ENCODE results near the gene FRMD4B. TPM values are rescaled to one million over a fixed set of nuclear protein-coding genes. Genes with fewer than 3 reads are reported as not detected.

FRMD4B gene
- total and polyA plus RNA-seq, 12 donors, result 5.5 to 165 (median 17.4) TPM

DNA sequence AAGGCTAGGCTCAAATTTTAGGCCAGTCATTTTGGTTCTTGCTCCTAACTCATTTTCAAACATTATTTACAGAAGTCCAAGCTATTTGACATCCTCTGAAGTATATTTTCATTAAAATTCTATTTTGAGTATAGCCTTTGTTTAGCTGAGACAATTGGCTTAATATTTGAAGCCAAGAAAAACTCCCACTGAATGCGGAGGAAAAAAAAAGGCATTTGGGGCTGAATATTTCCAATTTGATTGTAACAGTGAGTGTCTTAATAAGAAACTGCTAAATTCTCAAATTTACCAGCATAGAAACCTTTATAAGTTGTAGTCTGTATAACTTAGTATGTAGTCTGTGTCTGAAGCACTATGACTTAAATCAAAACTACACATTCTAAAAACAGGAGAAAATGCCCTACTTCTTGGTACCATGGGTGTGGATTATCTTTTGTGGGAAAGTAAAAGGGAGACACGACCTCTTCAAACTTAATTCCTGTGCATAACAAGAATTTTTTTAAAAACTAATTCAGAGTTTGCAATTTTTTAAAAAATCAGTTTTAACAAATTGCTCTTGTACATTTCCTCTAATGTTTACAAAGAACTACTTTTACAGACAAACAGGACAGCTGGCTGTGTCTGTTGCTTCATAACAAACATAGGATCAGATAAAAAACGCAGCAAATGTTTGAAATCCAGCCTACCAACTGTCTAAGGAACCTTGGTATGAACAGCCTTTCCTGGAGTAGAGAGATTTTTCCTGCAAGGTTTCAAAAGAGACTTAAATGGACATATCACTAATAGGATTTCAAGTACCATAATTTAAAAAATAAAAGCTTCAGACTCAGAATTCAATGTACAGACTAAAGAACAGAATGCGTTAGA, 210.8 kb downstream of the FRMD4B start:
- 72 to 76% (median 73%) methylated on average over 4 of the region's 4 CpGs for WGBS, 4 donors
- no peaks in the 10 kb centered on the region for H3K27me3 ChIP-seq
- H3K9me3 ChIP-seq (replicated peaks in 1 of 3), result no peaks in the 10 kb centered on the region
- no peaks in the 10 kb centered on the region for H3K4me1 ChIP-seq (replicated peaks in 1 of 2)
- TF ChIP-seq POLR2A (IDR thresholded peaks at IDR 0.05), result no peak
- TF ChIP-seq, protein P1, sequence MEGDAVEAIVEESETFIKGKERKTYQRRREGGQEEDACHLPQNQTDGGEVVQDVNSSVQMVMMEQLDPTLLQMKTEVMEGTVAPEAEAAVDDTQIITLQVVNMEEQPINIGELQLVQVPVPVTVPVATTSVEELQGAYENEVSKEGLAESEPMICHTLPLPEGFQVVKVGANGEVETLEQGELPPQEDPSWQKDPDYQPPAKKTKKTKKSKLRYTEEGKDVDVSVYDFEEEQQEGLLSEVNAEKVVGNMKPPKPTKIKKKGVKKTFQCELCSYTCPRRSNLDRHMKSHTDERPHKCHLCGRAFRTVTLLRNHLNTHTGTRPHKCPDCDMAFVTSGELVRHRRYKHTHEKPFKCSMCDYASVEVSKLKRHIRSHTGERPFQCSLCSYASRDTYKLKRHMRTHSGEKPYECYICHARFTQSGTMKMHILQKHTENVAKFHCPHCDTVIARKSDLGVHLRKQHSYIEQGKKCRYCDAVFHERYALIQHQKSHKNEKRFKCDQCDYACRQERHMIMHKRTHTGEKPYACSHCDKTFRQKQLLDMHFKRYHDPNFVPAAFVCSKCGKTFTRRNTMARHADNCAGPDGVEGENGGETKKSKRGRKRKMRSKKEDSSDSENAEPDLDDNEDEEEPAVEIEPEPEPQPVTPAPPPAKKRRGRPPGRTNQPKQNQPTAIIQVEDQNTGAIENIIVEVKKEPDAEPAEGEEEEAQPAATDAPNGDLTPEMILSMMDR (IDR thresholded peaks at IDR 0.05), result no peak
- DNase-seq, result no peak
- intact Hi-C loops (cut with DNase I), result no loop called here
- peaks cover 0 to 14% of the 10 kb centered on the region in 2 donors for H3K36me3 ChIP-seq (replicated peaks in 1 of 2)
- H3K27ac ChIP-seq, result no peak overlapping the region
- no peak overlapping the region for H3K4me3 ChIP-seq

DNA sequence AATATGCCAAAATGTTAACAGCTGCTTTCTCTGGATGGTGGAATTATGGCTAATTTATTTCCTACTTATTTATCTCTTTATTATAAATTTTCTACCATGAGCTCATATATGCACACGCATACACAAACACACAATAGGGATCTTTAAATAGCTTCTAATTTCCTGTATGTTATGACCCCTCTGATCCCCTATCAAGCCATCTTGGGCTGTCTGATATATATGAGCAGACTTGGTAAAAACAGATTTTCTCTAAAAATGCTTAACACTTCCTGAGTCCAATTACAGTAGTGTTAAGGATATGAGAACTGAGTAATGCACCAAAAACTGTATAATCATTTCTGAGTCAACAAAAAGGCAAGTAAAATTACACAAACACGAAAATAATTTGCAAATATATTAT, 211.4 kb downstream of the FRMD4B start:
- H3K36me3 ChIP-seq (replicated peaks in 1 of 2), result peaks cover 0 to 11% of the 10 kb centered on the region in 2 donors
- TF ChIP-seq POLR2A (IDR thresholded peaks at IDR 0.05), result no peak
- TF ChIP-seq, protein P1 (IDR thresholded peaks at IDR 0.05), result no peak
- DNase-seq, result no peak
- no peak overlapping the region for H3K27ac ChIP-seq
- intact Hi-C loops (cut with DNase I), result no loop called here
- H3K4me3 ChIP-seq, result no peak overlapping the region
- 65 to 73% (median 68%) methylated on average over 2 of the region's 2 CpGs for WGBS, 4 donors
- H3K27me3 ChIP-seq, result no peaks in the 10 kb centered on the region
- H3K4me1 ChIP-seq (replicated peaks in 1 of 2), result no peaks in the 10 kb centered on the region
- H3K9me3 ChIP-seq (replicated peaks in 1 of 3), result no peaks in the 10 kb centered on the region

DNA sequence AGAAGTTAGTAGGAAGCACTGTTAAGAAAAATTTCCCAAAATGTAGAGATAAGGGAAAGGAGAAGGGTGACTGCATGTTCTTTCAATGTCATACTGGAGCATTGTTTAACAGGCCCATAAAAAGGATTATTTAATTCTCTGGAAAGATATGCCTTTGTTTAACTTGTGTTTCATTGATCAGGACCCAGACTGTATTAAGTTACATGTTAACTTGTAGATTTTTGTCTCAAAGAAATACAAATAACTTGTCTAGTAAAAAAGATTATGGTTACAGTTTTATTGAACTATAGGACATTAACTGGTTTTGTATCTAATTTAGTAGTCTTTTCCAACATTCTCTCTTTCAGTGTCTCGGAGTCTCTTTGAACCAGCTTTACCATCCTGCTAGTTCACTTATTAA, 213.8 kb downstream of the FRMD4B start:
- 90 to 100% (median 96%) methylated on average over 1 of the region's 1 CpG for WGBS, 4 donors
- Histone ChIP-seq H3K4me3 (no peak overlapping the region), H3K36me3 (replicated peaks in 1 of 2) (peaks cover 0 to 6% of the 10 kb centered on the region in 2 donors), H3K27me3 (no peaks in the 10 kb centered on the region), H3K9me3 (replicated peaks in 1 of 3) (no peaks in the 10 kb centered on the region), H3K27ac (no peak overlapping the region), H3K4me1 (replicated peaks in 1 of 2) (no peaks in the 10 kb centered on the region)
- DNase-seq, result no peak
- intact Hi-C loops (cut with DNase I), result no loop called here
- TF ChIP-seq, protein P1 (IDR thresholded peaks at IDR 0.05), result no peak
- TF ChIP-seq POLR2A (IDR thresholded peaks at IDR 0.05), result no peak

DNA sequence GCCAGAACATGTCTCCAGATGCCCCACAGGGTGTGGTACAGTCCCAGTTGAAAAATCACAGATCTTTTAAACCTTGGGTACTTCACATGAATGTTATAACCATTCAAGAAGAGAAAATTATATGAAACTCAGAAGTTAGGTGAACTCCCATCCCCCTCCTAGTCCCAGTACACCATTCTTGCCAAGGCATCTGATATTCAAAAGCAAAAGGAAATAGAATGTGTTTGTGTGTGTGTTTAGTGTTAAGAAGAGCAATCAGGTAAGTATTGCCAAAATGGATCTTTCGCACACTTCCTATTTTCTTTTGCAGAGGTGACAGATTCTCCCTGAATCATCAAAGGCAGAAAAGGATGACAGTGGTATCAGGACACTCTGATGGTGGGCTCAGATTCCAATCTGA, 219.4 kb downstream of the FRMD4B start:
- Histone ChIP-seq H3K9me3 (replicated peaks in 1 of 3) (no peaks in the 10 kb centered on the region), H3K4me3 (no peak overlapping the region), H3K4me1 (replicated peaks in 1 of 2) (no peaks in the 10 kb centered on the region), H3K27me3 (no peaks in the 10 kb centered on the region), H3K36me3 (replicated peaks in 1 of 2) (peaks cover 0 to 3% of the 10 kb centered on the region in 2 donors), H3K27ac (no peak overlapping the region)
- no peak for DNase-seq
- TF ChIP-seq POLR2A (IDR thresholded peaks at IDR 0.05), result no peak
- TF ChIP-seq, protein P1 (IDR thresholded peaks at IDR 0.05), result no peak
- intact Hi-C loops (cut with DNase I), result loop anchor here (10.0 kb wide), 2 partner anchors 248 to 508 kb away; no protein-coding TSS in a partner anchor
- 75 to 93% (median 90%) methylated on average over 1 of the region's 1 CpG for WGBS, 4 donors

All from adrenal gland (tissue), 12 donors.